Measurements from ENCODE around the gene SFMBT1.

Gene SFMBT1

GRCh38 chr3:52925405-52926313 lies 120.2 kb downstream of the SFMBT1 start:
- DNase-seq (ENCODE audit: low read depth in 2 of 3, low spot score in 2 of 3): no peak

- no peak for DNase-seq (ENCODE audit: low read depth in 2 of 3, low spot score in 2 of 3)
Observed at GRCh38 chr3:52923963-52924362, 121.9 kb downstream of the SFMBT1 start.

GRCh38 chr3:52920841-52921240 lies 125.0 kb downstream of the SFMBT1 start:
- DNase-seq (ENCODE audit: low read depth in 2 of 3, low spot score in 2 of 3): no peak

- no peak for DNase-seq (ENCODE audit: low read depth in 2 of 3, low spot score in 2 of 3)
Observed at GRCh38 chr3:52917044-52917443, 128.8 kb downstream of the SFMBT1 start.

- no peak for DNase-seq (ENCODE audit: low read depth in 2 of 3, low spot score in 2 of 3)
Observed at GRCh38 chr3:52915294-52915693, 130.6 kb downstream of the SFMBT1 start.

- DNase-seq (ENCODE audit: low read depth in 2 of 3, low spot score in 2 of 3): no peak
Observed at GRCh38 chr3:52912885-52913731, 132.8 kb downstream of the SFMBT1 start.

GRCh38 chr3:52910823-52911222 lies 135.1 kb downstream of the SFMBT1 start:
- no peak for DNase-seq (ENCODE audit: low read depth in 2 of 3, low spot score in 2 of 3)

- no peak for DNase-seq (ENCODE audit: low read depth in 2 of 3, low spot score in 2 of 3)
Observed at GRCh38 chr3:52907497-52907896, 138.4 kb downstream of the SFMBT1 start.

GRCh38 chr3:52904552-52904951 lies 141.3 kb downstream of the SFMBT1 start:
- DNase-seq (ENCODE audit: low read depth in 2 of 3, low spot score in 2 of 3): no peak

- no peak for DNase-seq (ENCODE audit: low read depth in 2 of 3, low spot score in 2 of 3)
Observed at GRCh38 chr3:52904000-52904399, 141.9 kb downstream of the SFMBT1 start.

- DNase-seq (ENCODE audit: low read depth in 2 of 3, low spot score in 2 of 3): peak; percentile 59 to 77 (median 70)
Observed at GRCh38 chr3:52897130-52898122, 148.4 kb downstream of the SFMBT1 start, which contains the start of gene STIMATE. Gene STIMATE, minus strand, starts transcription at chr3:52897548. Its CDS starts 98 bp downstream, at chr3:52897450.

GRCh38 chr3:52896613-52897012 lies 149.3 kb downstream of the SFMBT1 start:
- no peak for DNase-seq (ENCODE audit: low read depth in 2 of 3, low spot score in 2 of 3)

- DNase-seq (ENCODE audit: low read depth in 2 of 3, low spot score in 2 of 3): no peak
Observed at GRCh38 chr3:52896151-52896550, 149.7 kb downstream of the SFMBT1 start.

- DNase-seq (ENCODE audit: low read depth in 2 of 3, low spot score in 2 of 3): no peak
Observed at GRCh38 chr3:52895418-52895817, 150.5 kb downstream of the SFMBT1 start.

GRCh38 chr3:52894756-52895155 lies 151.1 kb downstream of the SFMBT1 start:
- no peak for DNase-seq (ENCODE audit: low read depth in 2 of 3, low spot score in 2 of 3)

- no peak for DNase-seq (ENCODE audit: low read depth in 2 of 3, low spot score in 2 of 3)
Observed at GRCh38 chr3:52893723-52894122, 152.2 kb downstream of the SFMBT1 start.

- no peak for DNase-seq (ENCODE audit: low read depth in 2 of 3, low spot score in 2 of 3)
Observed at GRCh38 chr3:52892625-52893311, 153.1 kb downstream of the SFMBT1 start.

GRCh38 chr3:52892290-52892624 lies 153.6 kb downstream of the SFMBT1 start:
- no peak for DNase-seq (ENCODE audit: low read depth in 2 of 3, low spot score in 2 of 3)

- DNase-seq (ENCODE audit: low read depth in 2 of 3, low spot score in 2 of 3): no peak
Observed at GRCh38 chr3:52891615-52892081, 154.2 kb downstream of the SFMBT1 start.

- DNase-seq (ENCODE audit: low read depth in 2 of 3, low spot score in 2 of 3): peak in 2 of 3 experiments; percentile 18 to 21
Observed at GRCh38 chr3:52891164-52891563, 154.7 kb downstream of the SFMBT1 start.
